ENCODE results near the gene SEC16A. TPM values are rescaled to one million over a fixed set of nuclear protein-coding genes. Genes with fewer than 3 reads are reported as not detected.

The SEC16A gene
- total RNA-seq, 2 donors from 2014 or later: 32.6 to 41.6 TPM

DNA sequence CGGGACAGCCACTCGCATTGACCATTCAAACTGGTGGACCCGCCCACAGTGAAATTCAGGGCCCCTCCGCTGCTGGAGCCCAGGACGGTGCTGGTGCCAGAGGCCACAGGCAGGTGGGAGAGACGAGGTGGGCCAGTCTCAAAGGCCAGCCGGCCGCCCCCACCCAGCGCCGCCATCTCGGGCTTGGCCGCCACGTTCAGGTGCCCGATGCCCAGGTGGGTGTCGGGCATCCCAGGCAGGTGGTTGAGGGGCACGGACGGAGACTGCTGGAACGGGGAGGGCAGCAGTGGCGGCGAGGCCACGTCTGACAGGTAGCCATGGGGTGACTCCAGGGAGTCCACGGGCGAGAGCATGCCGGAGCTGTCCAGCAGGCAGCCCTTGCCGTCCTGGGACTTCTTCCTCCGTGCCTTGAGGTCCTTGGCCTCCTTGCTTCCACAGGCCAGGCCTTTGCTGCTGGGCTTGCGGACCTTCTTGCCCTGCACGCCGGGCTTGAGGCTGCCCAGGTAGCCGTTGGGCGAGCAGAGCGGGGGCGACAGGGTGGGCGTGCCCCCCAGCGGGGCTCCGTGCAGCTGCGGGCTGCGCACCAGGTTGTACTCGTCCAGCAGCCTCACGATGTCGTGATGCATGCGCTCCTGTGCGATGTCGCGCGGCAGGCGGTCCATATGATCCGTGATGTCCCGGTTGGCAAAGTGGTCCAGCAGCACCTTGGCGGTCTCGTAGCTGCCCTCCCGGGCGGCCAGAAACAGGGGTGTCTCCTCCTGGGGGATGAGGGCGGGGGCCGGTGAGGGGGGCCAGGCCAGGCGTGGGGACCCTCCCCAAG lies 14.2 kb upstream of the SEC16A start:
- Histone ChIP-seq H3K9me3 (no peaks in the 10 kb centered on the region), H3K4me3 (no peak overlapping the region), H3K27me3 (no peaks in the 10 kb centered on the region), H3K27ac (no peak overlapping the region), H3K36me3 (peaks cover 57% of the 10 kb centered on the region), H3K4me1 (peaks cover 0 to 19% of the 10 kb centered on the region in 2 donors)
- no peak for DNase-seq (ENCODE audit: low spot score)
- no peak for TF ChIP-seq CTCF (IDR thresholded peaks at IDR 0.05)

DNA sequence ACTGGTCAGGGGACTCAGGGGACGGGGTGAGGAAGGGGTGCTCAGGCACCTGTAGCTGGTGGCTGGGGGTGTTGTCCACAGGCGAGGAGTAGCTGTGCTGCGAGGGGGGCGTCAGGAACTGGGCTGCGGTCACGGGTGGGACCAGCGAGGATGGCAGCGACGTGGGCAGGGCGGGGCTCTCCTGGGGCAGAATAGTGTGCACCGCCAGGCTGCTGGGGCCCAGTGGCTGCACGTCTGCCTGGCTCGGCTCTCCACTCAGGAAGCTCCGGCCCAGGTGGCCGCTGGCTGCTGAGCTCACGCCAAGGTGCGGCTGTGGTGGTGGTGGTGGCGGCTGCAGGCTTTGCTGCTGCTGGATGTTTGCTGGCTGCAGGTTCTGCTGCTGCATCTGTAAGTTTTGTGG lies 13.3 kb upstream of the SEC16A start:
- Histone ChIP-seq H3K4me3 (no peak overlapping the region), H3K9me3 (no peaks in the 10 kb centered on the region), H3K4me1 (peaks cover 0 to 19% of the 10 kb centered on the region in 2 donors), H3K27me3 (no peaks in the 10 kb centered on the region), H3K36me3 (peaks cover 50% of the 10 kb centered on the region), H3K27ac (no peak overlapping the region)
- DNase-seq (ENCODE audit: low spot score): no peak
- TF ChIP-seq CTCF (IDR thresholded peaks at IDR 0.05): no peak

GRCh38 chr9:136495238-136495800 lies 12.5 kb upstream of the SEC16A start:
- DNase-seq (ENCODE audit: low spot score): no peak
- Histone ChIP-seq H3K27ac (no peak overlapping the region), H3K36me3 (peaks cover 41% of the 10 kb centered on the region), H3K27me3 (no peaks in the 10 kb centered on the region), H3K4me1 (peaks cover 0 to 19% of the 10 kb centered on the region in 2 donors), H3K4me3 (no peak overlapping the region), H3K9me3 (no peaks in the 10 kb centered on the region)
- TF ChIP-seq CTCF (IDR thresholded peaks at IDR 0.05): no peak

DNA sequence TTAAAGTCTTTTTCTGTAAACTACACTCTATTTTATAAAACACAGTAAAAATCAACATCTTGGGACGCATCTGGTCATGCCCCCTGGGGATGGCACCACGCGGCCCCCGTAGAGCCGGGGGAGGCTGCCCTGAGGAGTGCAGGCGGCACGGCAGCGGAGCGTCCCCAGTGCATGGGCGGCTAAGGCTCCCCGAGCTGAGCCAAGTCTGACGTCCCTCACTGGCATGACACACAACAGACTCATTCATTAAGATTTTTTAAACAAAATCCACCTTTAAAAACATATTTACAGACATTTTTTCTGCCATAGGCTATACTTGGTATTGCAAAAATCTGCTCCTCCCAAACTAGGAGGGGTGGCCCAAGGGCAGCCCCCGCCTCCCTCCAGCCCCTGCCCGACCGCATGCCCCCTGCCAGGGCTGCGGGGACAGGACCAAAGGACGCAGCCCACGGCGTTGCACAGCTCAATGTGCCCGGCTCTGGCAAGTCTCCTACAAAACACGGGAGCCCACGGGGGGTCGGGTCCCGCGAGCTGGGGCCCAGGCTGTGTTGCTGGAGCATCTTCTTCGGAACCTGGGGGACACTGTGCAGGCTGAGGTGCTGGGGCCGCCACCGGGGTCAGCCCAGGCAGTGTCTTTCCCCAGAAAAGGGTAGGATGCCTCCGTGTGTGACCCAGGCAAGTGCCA lies 11.8 kb upstream of the SEC16A start:
- Histone ChIP-seq H3K36me3 (peaks cover 35% of the 10 kb centered on the region), H3K27ac (no peak overlapping the region), H3K4me3 (no peak overlapping the region), H3K4me1 (peaks cover 0 to 19% of the 10 kb centered on the region in 2 donors), H3K27me3 (no peaks in the 10 kb centered on the region), H3K9me3 (no peaks in the 10 kb centered on the region)
- no peak for DNase-seq (ENCODE audit: low spot score)
- TF ChIP-seq CTCF (IDR thresholded peaks at IDR 0.05): no peak

DNA sequence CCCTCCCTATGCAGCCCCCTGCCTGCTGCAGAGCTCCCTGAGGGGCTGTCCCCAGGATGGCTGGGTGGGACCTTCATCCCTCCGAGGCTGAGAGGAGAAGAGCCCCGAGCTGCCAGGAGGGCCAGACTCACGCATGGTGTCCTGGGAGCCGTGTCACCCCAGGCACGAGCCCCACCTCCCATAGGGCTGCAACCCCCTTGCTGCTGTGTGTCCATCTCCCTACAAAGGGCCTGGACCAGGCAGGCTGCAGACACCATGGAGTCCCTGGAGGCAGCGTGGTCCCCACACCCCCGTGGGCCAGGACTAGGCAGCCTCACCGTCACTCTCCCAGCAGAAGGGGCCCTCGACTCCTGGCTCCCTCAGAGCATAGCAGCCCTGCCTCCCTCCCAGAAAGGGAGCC lies 11.2 kb upstream of the SEC16A start:
- DNase-seq (ENCODE audit: low spot score): no peak
- Histone ChIP-seq H3K27ac (no peak overlapping the region), H3K4me3 (no peak overlapping the region), H3K4me1 (peaks cover 0 to 19% of the 10 kb centered on the region in 2 donors), H3K36me3 (peaks cover 28% of the 10 kb centered on the region), H3K9me3 (no peaks in the 10 kb centered on the region), H3K27me3 (no peaks in the 10 kb centered on the region)
- no peak for TF ChIP-seq CTCF (IDR thresholded peaks at IDR 0.05)
